ENCODE data around the gene CD63. TPM values are rescaled to one million over a fixed set of nuclear protein-coding genes. Genes with fewer than 3 reads are reported as not detected.

Gene CD63
- total and polyA plus RNA-seq, 2 of the 13 experiments (the other 11 are each of a cell fraction or from before 2014, with no cell fraction given): 234 to 277 TPM

GRCh38 chr12:55742719-55743405 is 14.1 kb upstream of the CD63 start, which contains the start of gene GDF11:
Gene GDF11, plus strand, starts transcription at chr12:55743122. Its CDS starts 195 bp downstream, at chr12:55743317.
- ChIA-PET POLR2A (interaction anchor here (1.2 to 1.4 kb wide), 2 partner anchors 14 to 86 kb away, joined by 3 to 7 read pairs; partner anchors contain the start of genes CD63 and DNAJC14), CTCF (ENCODE audit: low intra/inter-chr PET ratio, low total read pairs) (no interaction called here)
- Histone ChIP-seq H3K27ac (ENCODE audit: extremely low read length, insufficient read depth, low read length) (no peak within 1 kb of the TSS), H2AFZ (ENCODE audit: low read length) (peak within 1 kb of the TSS; percentile 74), H3K4me1 (ENCODE audit: insufficient read depth, low read length) (peaks cover 44% of the 10 kb centered on the region), H3K27me3 (ENCODE audit: control insufficient read depth in 1 of 2, insufficient read depth in 2 of 2, low read length in 2 of 2) (peaks cover 0 to 12% of the 10 kb centered on the region in 2 experiments; a peak in 2 of 5 replicates), H3K9ac (ENCODE audit: insufficient read depth, low read depth, low read length) (peak within 1 kb of the TSS; percentile 50), H3K36me3 (replicated peaks in 1 of 2; ENCODE audit: control insufficient read depth in 1 of 2, insufficient read depth in 2 of 2, low read length in 2 of 2) (no peaks in the 10 kb centered on the region), H3K79me2 (ENCODE audit: insufficient read depth, low read length) (no peaks in the 10 kb centered on the region), H4K20me1 (ENCODE audit: insufficient read depth, low read length) (no peaks in the 10 kb centered on the region), H3K4me2 (ENCODE audit: low read depth, low read length) (peak within 1 kb of the TSS; percentile 98), H3K9me3 (ENCODE audit: low read length) (no peaks in the 10 kb centered on the region), H3K4me3 (replicated peaks in 1 of 3; ENCODE audit: insufficient read depth in 1 of 3, low read depth in 2 of 3, low read length in 3 of 3) (peak within 1 kb of the TSS; percentile 58 to 88 (median 74))
- no TSS peak for BruUV-seq (replicated peaks)
- FAIRE-seq: no peak
- in situ Hi-C loops (cut with HindIII; ENCODE audit: extremely low pct_ligation_motif_present, low pct_unique_long_range_greater_than_20kb) (no loop called here), intact Hi-C loops (cut with micrococcal nuclease; ENCODE audit: unreplicated experiment) (no loop called here)
- WGBS (ENCODE audit: low lambda C conversion rate): under 1% methylated on average over 30 of the region's 53 CpGs
- DNase-seq (ENCODE audit: low spot score): peak; percentile 39
- peak; percentile 18; the same call in 1 of the 3 replicates for ATAC-seq
- TF ChIP-seq ZNF260 (CRISPR knock-in tag; IDR thresholded peaks at IDR 0.05; ENCODE audit: borderline replicate concordance, low read depth) (no peak), ARNT (IDR thresholded peaks at IDR 0.05) (0 out of 2 replicates have a peak, but pooled peaks have one; percentile 77), ZNF574 (CRISPR knock-in tag; IDR thresholded peaks at IDR 0.05) (no peak), SOX6 (IDR thresholded peaks at IDR 0.05) (0 out of 2 replicates have a peak, but pooled peaks have one; percentile 26), SOX6 (CRISPR knock-in tag; IDR thresholded peaks at IDR 0.05) (no peak), CENPBD1 (CRISPR knock-in tag; IDR thresholded peaks at IDR 0.05; ENCODE audit: borderline replicate concordance, low read depth) (no peak), TGIF2 (CRISPR knock-in tag; IDR thresholded peaks at IDR 0.05) (0 out of 2 replicates have a peak, but pooled peaks have one; percentile 35), ZNF253 (CRISPR knock-in tag; IDR thresholded peaks at IDR 0.05; ENCODE audit: borderline replicate concordance) (no peak), SATB2 (CRISPR knock-in tag; IDR thresholded peaks at IDR 0.05) (no peak), ZNF512B (CRISPR knock-in tag; IDR thresholded peaks at IDR 0.05; ENCODE audit: borderline replicate concordance) (peak; percentile 61; the same call in 1 of the 2 replicates), SAP130 (CRISPR knock-in tag; IDR thresholded peaks at IDR 0.05; ENCODE audit: low read depth) (peak; percentile 24; the same call in 1 of the 2 replicates), ZNF75D (CRISPR knock-in tag; IDR thresholded peaks at IDR 0.05; ENCODE audit: borderline replicate concordance) (no peak), DRAP1 (CRISPR knock-in tag; IDR thresholded peaks at IDR 0.05) (peak; percentile 90), SIN3A (IDR thresholded peaks at IDR 0.05; ENCODE audit: borderline replicate concordance, low read depth, low read length) (peak; percentile 45; the same call in 1 of the 2 replicates), MAF1 (CRISPR knock-in tag; IDR thresholded peaks at IDR 0.05; ENCODE audit: borderline replicate concordance) (no peak)

Data from HepG2 (cell line).